Measurements from ENCODE around the gene GRK6. TPM values are rescaled to one million over a fixed set of nuclear protein-coding genes. Genes with fewer than 3 reads are reported as not detected.

Gene GRK6
- total and polyA plus RNA-seq, 9 of the 15 experiments (the other 6 are each of a cell fraction or from before 2014, with no cell fraction given), result 0.63 to 122 (median 44.5) TPM

GRCh38 chr5:177378884-177379883, 47.3 kb upstream of the GRK6 start:
- peak overlapping the region; percentile 88 for H3K27ac ChIP-seq (ENCODE audit: extremely low read depth, low read depth, low read length)
- TF ChIP-seq NKRF (IDR thresholded peaks at IDR 0.05; ENCODE audit: borderline replicate concordance), result peak; percentile 71
- no peak for TF ChIP-seq TAF9B (IDR thresholded peaks at IDR 0.05; ENCODE audit: partially characterized antibody)
- no peak for TF ChIP-seq CBX5 (IDR thresholded peaks at IDR 0.05; ENCODE audit: borderline replicate concordance, low read depth)
- peak in 1 of 2 experiments; percentile 89; a peak in 2 of 4 replicates for TF ChIP-seq SRF (CRISPR knock-in tag; IDR thresholded peaks at IDR 0.05)
- peak; percentile 51; the same call in 1 of the 2 replicates for TF ChIP-seq TCF3 (CRISPR knock-in tag; IDR thresholded peaks at IDR 0.05)
- TF ChIP-seq ZFP30 (CRISPR knock-in tag; IDR thresholded peaks at IDR 0.05; ENCODE audit: borderline replicate concordance), result no peak
- TF ChIP-seq POLR2AphosphoS5 (IDR thresholded peaks at IDR 0.05; ENCODE audit: control insufficient read depth, insufficient read depth, low read depth, low read length), result no peak
- TF ChIP-seq CSDE1 (IDR thresholded peaks at IDR 0.05), result 0 out of 4 replicates have a peak, but pooled peaks of 1 of the 2 experiments have one; percentile 47
- no peak for TF ChIP-seq ZNF668 (CRISPR knock-in tag; IDR thresholded peaks at IDR 0.05)
- peak; percentile 51; the same call in 1 of the 2 replicates for TF ChIP-seq ATF7 (IDR thresholded peaks at IDR 0.05)
- peak in 1 of 2 experiments; percentile 48 for TF ChIP-seq E2F6 (IDR thresholded peaks at IDR 0.05; ENCODE audit: borderline replicate concordance in 1 of 2, extremely low read depth in 1 of 2, insufficient read depth in 1 of 2, insufficient read length in 1 of 2, low read depth in 1 of 2, low read length in 1 of 2, poor library complexity in 1 of 2, severe bottlenecking in 1 of 2)
- peak; percentile 77; the same call in 1 of the 2 replicates for TF ChIP-seq TEAD2 (tag; IDR thresholded peaks at IDR 0.05)
- no peak for TF ChIP-seq ZNF263 (CRISPR knock-in tag; IDR thresholded peaks at IDR 0.05; ENCODE audit: borderline replicate concordance)

More at GRCh38 chr5:177378884-177379883, 47.3 kb upstream of the GRK6 start:
- intact Hi-C loops (cut with micrococcal nuclease), result no loop called here
- WGBS (ENCODE audit: insufficient coverage, low coverage, missing lambda C conversion rate), result 9% methylated on average over 15 of the region's 15 CpGs
- Histone ChIP-seq H3K9me3 (replicated peaks; ENCODE audit: control insufficient read depth, insufficient read depth, low read depth, low read length) (no peaks in the 10 kb centered on the region), H3K4me1 (replicated peaks in 1 of 2; ENCODE audit: control insufficient read depth in 2 of 2, insufficient read depth in 2 of 2, low read length in 2 of 2) (peaks cover 16 to 29% of the 10 kb centered on the region in 2 experiments), H3K79me2 (ENCODE audit: control insufficient read depth, insufficient read depth, low read length) (no peaks in the 10 kb centered on the region), H2AFZ (ENCODE audit: low read depth, low read length) (peak overlapping the region; percentile 97), H4K20me1 (replicated peaks; ENCODE audit: control insufficient read depth, insufficient read depth, low read length) (no peaks in the 10 kb centered on the region), H3K4me3 (no peak overlapping the region), H3K36me3 (ENCODE audit: control insufficient read depth, insufficient read depth, low read length) (no peaks in the 10 kb centered on the region), H3K9me1 (ENCODE audit: control insufficient read depth, insufficient read depth, low read length) (peaks cover 4% of the 10 kb centered on the region), H3K27me3 (ENCODE audit: control insufficient read depth in 2 of 2, insufficient read depth in 2 of 2, low read length in 2 of 2) (no peaks in the 10 kb centered on the region; a peak in 1 of 5 replicates), H3K9ac (ENCODE audit: insufficient read depth in 1 of 2, low read depth in 2 of 2, low read length in 2 of 2) (peak overlapping the region; percentile 53 to 65), H3K4me2 (ENCODE audit: insufficient read depth, low read length) (peak overlapping the region; percentile 64)
- FAIRE-seq (peak; percentile 97), DNase-seq (ENCODE audit: extremely low read depth in 1 of 4, low spot score in 3 of 4) (peak; percentile 70 to 91 (median 77)), ATAC-seq (peak; percentile 93)
- in situ Hi-C loops (cut with MboI), result no loop called here
- no TSS peak for BruUV-seq (replicated peaks)
- POLR2A ChIA-PET, result interaction anchor here (0.5 to 2.3 kb wide), 25 partner anchors 9 to 1848 kb away, joined by 3 to 18 read pairs (median 4); partner anchors contain the start of genes GRK6, LMAN2 and PDLIM7
- CTCF ChIA-PET (ENCODE audit: low intra/inter-chr PET ratio), result interaction anchor here (0.6 kb wide), 1 partner anchor 76 kb away, joined by 4 read pairs; no protein-coding TSS in a partner anchor

Data from K562 (cell line).